AG09309 (cell line): ENCODE measurements around the gene TARS3.
A peak's percentile ranks its signal among the peaks of the same experiment; 100 is the strongest.

Source experiments
- DNase-seq: peaks from one replicate; pipeline ENCODE4 v3.0.0-alpha.2; 2010; ENCODE audit warnings: low read depth
- H3K4me3 ChIP-seq: 2 replicates; pipeline ENCODE4 v1.5.1; 2011; ENCODE audit warnings: mild to moderate bottlenecking, low read depth, low read length, moderate library complexity; ENCODE audit not compliant: control insufficient read depth
- TF ChIP-seq, protein P1 (sequence below): IDR thresholded peaks from 2 replicates; pipeline ENCODE4 v1.5.1; 2011; ENCODE audit warnings: mild to moderate bottlenecking, low read depth, low read length, inconsistent platforms; ENCODE audit not compliant: insufficient read depth, control insufficient read depth; ENCODE audit errors: missing control alignments

The TARS3 gene

DNA sequence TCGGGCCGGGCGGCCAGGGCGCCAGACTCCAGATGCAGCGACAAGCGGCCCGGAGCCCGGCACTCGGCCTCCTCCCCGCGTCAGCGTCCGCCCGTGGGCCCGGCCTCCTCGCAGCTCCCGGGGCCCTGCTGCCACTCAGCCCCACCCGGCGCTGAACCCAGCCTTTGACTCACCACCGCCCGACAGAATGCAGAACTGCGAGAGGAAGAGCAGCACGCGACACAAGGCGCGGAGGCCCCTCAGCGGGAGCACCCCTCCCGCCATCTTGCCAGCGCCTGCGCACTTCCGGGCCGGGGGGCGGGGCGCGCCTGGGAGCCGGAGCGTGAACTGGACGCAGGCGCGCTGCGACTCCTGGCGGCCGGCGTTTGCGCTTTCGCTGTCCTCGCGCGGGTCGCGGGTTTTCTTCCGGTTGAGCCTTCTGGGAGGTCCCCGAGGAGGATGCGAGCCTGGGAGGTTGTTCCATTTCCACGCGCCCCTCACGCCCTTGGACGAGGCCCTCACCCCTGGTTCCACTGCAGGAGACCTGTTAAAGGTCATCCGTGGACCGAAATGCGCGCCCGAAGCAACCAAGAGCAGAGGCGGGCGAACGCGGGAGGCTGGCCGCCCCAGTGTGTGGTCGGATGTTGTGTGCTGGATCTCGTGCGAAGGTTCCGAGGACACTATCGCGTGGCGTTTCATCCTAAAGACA, 72.0 kb downstream of the TARS3 start, which contains the start of gene TM2D3:
Gene TM2D3, minus strand, starts transcription at position 284 of the 688 bp plus-strand sequence. Its CDS starts 20 bp downstream, at position 264.
- DNase-seq: peak; percentile 54
- TF ChIP-seq, protein P1, sequence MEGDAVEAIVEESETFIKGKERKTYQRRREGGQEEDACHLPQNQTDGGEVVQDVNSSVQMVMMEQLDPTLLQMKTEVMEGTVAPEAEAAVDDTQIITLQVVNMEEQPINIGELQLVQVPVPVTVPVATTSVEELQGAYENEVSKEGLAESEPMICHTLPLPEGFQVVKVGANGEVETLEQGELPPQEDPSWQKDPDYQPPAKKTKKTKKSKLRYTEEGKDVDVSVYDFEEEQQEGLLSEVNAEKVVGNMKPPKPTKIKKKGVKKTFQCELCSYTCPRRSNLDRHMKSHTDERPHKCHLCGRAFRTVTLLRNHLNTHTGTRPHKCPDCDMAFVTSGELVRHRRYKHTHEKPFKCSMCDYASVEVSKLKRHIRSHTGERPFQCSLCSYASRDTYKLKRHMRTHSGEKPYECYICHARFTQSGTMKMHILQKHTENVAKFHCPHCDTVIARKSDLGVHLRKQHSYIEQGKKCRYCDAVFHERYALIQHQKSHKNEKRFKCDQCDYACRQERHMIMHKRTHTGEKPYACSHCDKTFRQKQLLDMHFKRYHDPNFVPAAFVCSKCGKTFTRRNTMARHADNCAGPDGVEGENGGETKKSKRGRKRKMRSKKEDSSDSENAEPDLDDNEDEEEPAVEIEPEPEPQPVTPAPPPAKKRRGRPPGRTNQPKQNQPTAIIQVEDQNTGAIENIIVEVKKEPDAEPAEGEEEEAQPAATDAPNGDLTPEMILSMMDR: peak; percentile 67
- H3K4me3 ChIP-seq: peak within 1 kb of the TSS; percentile 98

DNA sequence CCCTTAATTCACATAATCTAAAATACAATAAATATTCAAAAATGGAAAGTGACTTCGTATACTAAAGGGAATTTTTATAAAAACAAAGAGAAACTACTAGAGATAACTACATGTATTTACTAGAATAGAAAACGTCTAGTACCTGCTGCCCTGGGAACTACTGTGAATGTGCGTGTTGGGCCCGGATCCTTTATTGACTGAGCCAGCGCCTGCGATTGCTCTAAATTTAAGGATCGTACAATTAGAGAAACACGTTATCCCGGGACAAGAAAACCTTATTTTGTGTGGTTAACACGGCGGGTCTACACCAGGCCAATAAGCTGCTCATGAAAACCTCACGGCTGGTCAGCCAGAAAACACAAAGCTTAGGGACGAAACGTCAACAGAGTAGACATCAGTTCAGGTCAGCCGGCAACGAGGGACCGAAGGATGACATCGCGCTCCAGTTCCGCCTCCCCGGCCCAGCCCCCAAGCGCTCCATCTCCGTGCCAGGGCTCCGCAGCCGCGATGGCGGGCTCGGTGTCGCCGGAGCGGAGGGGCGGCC, 72.6 kb downstream of the TARS3 start:
- DNase-seq: no peak
- TF ChIP-seq, protein P1: no peak
- H3K4me3 ChIP-seq: peak overlapping the region; percentile 98

DNA sequence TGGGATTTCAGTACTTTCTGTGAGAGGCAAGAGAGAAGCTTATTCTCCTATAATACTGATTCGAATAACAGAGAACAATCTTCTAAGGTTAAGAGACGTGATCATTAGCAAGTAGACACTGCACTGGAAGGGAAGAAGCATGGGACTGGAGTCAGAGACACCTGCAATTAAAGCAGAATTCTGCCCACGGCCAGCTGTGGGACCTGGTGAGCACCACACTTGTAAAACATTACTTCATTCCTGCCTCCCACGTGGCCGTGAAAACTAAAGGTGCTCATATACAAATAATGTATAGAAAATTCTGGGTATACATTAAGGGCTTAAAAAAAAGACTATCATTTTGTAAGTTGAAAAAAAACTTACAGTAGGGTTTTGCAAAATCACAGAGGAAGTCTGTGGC, 74.1 kb downstream of the TARS3 start:
- TF ChIP-seq, protein P1: no peak
- no peak overlapping the region for H3K4me3 ChIP-seq
- no peak for DNase-seq

DNA sequence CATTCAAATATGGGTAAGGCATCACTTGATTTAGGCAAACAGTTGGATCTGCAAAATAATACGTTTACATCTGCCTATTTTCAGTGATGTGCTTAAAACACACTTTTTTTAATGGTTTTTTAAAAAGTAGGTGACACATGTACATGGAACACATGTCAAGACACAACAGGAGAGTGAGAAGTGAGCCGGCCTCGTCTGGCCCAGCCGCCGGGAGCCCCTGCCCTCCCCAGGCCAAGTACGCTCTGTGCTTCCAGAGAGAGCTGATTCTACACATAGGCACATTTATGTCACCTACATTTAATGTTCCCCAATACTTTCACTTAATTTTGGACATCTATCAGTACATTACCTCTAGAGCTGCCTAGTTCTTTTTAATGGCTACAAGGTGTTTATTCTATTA, 75.9 kb downstream of the TARS3 start:
- DNase-seq: no peak
- H3K4me3 ChIP-seq: no peak overlapping the region
- TF ChIP-seq, protein P1: no peak

DNA sequence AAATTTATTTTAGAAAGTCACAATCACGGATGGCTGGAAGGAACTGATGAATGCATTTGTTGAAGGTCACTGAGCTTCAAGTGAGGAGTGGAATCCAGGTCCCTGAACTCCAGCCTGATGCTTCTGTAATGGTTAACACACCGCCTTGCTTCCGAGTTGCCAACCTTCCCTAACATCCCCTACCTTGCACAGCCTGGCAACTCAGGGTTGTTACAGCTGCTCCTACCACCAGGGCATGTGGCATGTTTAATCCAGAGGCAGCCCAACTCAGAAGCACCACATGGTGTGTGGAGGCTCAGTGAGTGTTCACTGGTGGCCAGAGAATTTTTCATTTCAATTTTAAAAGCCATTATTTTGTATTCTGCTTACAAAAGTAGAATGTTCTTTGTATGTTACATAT, 77.0 kb downstream of the TARS3 start:
- DNase-seq: no peak
- no peak overlapping the region for H3K4me3 ChIP-seq
- TF ChIP-seq, protein P1: no peak

DNA sequence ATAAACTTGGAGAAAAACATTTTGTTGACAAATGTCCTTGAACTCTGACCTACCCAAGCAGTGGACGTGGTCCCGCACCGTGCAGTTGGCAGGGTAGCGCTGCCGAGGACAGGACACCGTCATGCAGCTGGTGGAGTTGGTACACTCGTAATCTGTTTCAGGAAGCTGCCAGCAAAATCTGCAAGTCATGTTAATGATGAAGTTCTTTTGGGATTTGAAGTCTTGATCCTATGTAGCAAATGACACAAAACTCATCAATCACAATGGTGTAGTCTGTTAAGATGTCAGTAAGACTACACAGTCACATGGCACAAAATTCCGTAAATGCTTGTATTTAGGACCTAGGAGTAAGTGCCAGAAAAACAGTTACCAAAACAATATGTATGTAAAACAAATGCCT, 77.6 kb downstream of the TARS3 start:
- TF ChIP-seq, protein P1: no peak

More for the DNA sequence above, 77.6 kb downstream of the TARS3 start:
- no peak overlapping the region for H3K4me3 ChIP-seq
- DNase-seq: no peak
